ENCODE measurements around the gene UBAP1.
A peak's percentile ranks its signal among the peaks of the same experiment; 100 is the strongest.

Gene UBAP1

DNA sequence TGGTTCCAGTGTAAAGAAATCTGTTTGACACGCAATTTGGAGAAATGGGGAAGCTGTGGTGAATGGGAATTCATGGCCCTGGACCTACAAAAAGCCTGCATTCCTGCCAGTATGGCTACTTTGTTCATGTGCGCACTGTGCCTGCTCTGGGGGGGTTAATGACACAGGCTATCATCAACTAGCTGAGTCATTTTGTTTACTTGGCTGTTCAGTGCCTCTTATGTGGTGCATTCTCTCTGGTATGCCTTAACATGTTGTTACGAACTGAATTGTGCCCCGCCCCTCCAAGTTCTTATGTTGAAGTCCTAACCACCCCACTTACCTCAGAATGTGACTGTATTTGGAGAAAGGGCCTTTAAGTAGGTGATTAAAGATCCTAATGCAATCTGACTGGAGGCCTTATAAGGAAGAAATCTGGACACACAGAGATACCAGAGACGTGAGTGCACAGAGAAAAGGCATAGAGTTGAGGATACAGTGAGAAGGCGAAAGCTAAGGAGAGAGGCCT is 20.4 kb upstream of the UBAP1 start:
- no peaks in the 10 kb centered on the region for H3K36me3 ChIP-seq (ENCODE audit: insufficient read depth, low read length)
- H2AFZ ChIP-seq (ENCODE audit: low read depth, low read length), result no peak overlapping the region
- no peaks in the 10 kb centered on the region for H3K9me3 ChIP-seq (ENCODE audit: low read length)
- no peaks in the 10 kb centered on the region for H3K27me3 ChIP-seq (ENCODE audit: insufficient read depth, low read length)
- H3K4me1 ChIP-seq (ENCODE audit: insufficient read depth, low read length), result peaks cover 3% of the 10 kb centered on the region
- H3K4me3 ChIP-seq (ENCODE audit: low read length), result no peak overlapping the region

DNA sequence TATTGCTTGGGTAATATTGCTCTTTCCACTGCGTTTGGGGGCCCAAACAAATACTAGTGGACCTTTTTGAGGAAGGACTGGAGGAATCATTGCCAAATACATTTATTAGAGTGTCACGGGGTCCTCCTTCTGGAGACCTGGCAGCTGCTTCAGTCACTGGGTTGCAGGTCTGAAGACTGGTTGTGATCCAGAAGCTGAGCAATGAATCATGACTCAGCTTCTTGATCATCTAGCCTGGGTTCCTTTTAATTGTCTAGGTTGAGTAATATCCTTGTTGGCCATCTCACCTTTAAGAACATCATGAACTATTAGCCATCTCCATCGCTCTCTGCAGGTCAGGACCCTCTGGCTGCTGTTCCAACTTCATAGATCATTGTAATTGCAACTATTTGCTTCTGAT is 15.4 kb upstream of the UBAP1 start:
- H3K4me3 ChIP-seq (ENCODE audit: low read length), result no peak overlapping the region
- H3K9me3 ChIP-seq (ENCODE audit: low read length), result no peaks in the 10 kb centered on the region
- peaks cover under 1% of the 10 kb centered on the region for H3K4me1 ChIP-seq (ENCODE audit: insufficient read depth, low read length)
- no peaks in the 10 kb centered on the region for H3K27me3 ChIP-seq (ENCODE audit: insufficient read depth, low read length)
- no peaks in the 10 kb centered on the region for H3K36me3 ChIP-seq (ENCODE audit: insufficient read depth, low read length)
- no peak overlapping the region for H2AFZ ChIP-seq (ENCODE audit: low read depth, low read length)

DNA sequence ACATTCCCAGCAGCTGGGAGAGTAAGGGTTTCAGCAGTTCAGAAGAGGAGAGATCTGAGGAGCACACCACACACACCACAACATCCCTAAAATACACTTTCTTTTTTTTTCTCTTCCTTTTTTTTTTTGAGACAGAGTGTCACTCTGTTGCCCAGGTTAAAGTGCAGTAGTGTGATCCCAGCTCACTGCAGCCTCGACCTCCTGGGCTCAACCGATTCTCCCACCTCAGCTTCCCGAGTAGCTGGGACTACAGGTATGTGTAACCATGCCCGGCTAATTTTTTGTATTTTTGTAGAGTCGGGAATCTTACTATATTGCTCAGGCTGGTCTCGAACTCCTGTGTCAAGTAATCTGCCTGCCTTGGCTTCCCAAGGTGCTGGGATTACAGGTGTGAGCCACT is 9.7 kb upstream of the UBAP1 start:
- Histone ChIP-seq H3K4me1 (ENCODE audit: insufficient read depth, low read length) (no peaks in the 10 kb centered on the region), H3K4me3 (ENCODE audit: low read length) (no peak overlapping the region), H3K27me3 (ENCODE audit: insufficient read depth, low read length) (no peaks in the 10 kb centered on the region), H2AFZ (ENCODE audit: low read depth, low read length) (no peak overlapping the region), H3K9me3 (ENCODE audit: low read length) (no peaks in the 10 kb centered on the region), H3K36me3 (ENCODE audit: insufficient read depth, low read length) (no peaks in the 10 kb centered on the region)

DNA sequence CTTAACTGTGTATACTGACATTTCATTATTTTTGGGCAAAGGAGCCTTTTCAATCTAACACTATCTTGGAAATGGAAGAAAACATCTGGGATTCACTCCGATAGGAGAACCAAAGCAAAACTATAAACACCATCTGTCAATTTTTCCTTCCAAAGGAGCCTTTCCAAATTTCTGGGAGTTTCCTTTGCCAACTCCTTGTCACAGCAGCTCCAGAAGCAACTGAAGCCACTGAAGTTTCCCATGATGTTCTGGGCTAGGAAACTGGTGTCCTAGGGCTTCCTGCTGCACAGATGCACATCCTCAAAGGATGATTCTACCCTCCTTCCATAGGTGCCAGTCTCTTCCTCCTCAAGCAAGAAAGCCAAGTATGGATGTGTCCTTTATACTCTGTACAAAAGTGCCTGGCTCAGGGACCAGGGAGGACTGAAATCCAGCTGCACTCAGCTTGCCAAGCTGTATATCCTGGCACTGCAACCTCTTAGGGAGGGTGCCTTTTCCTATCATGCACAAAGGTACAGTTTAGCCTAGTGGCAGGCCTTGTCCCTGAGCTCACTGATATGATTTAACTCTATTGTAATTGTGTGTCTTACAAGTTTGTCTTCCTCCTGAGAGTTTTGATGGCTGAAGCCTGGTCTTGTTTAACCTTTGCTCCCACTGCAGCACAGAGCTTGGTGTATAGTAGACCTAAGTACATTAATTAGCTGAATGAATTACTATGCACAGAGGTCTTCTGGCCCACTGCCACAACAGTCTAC is 8.4 kb upstream of the UBAP1 start:
- H3K36me3 ChIP-seq (ENCODE audit: insufficient read depth, low read length), result no peaks in the 10 kb centered on the region
- no peak overlapping the region for H3K4me3 ChIP-seq (ENCODE audit: low read length)
- no peaks in the 10 kb centered on the region for H3K9me3 ChIP-seq (ENCODE audit: low read length)
- no peaks in the 10 kb centered on the region for H3K4me1 ChIP-seq (ENCODE audit: insufficient read depth, low read length)
- no peak overlapping the region for H2AFZ ChIP-seq (ENCODE audit: low read depth, low read length)
- H3K27me3 ChIP-seq (ENCODE audit: insufficient read depth, low read length), result no peaks in the 10 kb centered on the region

DNA sequence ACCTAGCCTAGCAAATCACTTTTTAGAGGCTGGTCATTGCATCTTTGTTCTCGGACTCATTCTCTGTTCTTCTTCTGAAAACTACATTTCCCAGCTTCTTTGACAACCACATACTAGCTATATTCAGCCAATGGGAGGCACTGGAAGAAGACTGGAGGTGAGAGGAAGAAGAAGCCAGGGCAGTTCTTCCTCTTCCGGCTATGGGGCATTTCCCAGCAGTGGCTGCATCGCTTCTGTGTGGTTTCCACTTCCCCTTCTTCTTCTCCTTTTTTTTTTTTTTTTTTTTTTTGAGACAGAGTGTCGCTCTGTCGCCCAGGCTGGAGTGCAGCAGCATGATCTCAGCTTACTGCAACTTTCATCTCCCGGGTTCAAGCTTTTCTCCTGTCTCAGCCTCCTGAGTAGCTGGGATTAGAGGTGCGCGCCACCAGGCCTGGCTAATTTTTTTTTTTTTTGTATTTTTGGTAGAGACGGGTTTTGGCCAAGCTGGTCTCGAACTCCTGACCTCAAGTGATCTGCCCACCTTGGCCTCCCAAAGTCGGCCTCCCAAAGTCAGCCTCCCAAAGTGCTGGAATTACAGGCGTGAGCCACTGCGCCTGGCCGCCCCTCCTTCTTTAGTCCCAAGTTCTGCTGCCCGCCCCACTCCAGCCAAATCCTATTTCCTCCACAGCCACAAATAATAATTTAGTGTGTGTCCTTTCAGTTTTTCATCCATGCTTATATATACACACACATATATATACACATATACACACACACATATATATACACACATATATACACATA is 6.9 kb upstream of the UBAP1 start:
- Histone ChIP-seq H3K4me3 (ENCODE audit: low read length) (no peak overlapping the region), H2AFZ (ENCODE audit: low read depth, low read length) (no peak overlapping the region), H3K9me3 (ENCODE audit: low read length) (no peaks in the 10 kb centered on the region), H3K27me3 (ENCODE audit: insufficient read depth, low read length) (no peaks in the 10 kb centered on the region), H3K36me3 (ENCODE audit: insufficient read depth, low read length) (no peaks in the 10 kb centered on the region), H3K4me1 (ENCODE audit: insufficient read depth, low read length) (no peaks in the 10 kb centered on the region)

DNA sequence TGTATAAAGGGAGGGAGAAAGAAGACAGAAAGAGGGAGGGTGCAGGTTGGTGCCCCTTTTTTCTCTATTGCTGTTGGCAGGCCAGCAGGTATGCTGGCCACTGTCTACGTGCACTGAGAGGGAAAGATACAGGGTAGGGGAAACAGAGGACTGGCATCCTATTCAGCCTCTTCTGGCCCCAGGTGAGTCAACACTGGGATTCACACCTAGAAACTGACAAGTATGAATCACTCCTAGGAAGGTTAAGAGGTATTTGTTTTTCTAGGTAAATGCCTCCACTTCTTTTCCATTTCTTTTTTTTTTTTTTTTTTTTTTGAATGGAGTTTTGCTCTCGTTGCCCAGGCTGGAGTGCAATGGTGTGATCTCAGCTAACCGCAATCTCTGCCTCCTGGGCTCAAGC is 2.8 kb upstream of the UBAP1 start:
- H3K4me3 ChIP-seq (ENCODE audit: low read length), result no peak overlapping the region
- H2AFZ ChIP-seq (ENCODE audit: low read depth, low read length), result no peak overlapping the region
- H3K9me3 ChIP-seq (ENCODE audit: low read length), result no peaks in the 10 kb centered on the region
- no peaks in the 10 kb centered on the region for H3K27me3 ChIP-seq (ENCODE audit: insufficient read depth, low read length)
- no peaks in the 10 kb centered on the region for H3K36me3 ChIP-seq (ENCODE audit: insufficient read depth, low read length)
- H3K4me1 ChIP-seq (ENCODE audit: insufficient read depth, low read length), result peaks cover 8% of the 10 kb centered on the region

DNA sequence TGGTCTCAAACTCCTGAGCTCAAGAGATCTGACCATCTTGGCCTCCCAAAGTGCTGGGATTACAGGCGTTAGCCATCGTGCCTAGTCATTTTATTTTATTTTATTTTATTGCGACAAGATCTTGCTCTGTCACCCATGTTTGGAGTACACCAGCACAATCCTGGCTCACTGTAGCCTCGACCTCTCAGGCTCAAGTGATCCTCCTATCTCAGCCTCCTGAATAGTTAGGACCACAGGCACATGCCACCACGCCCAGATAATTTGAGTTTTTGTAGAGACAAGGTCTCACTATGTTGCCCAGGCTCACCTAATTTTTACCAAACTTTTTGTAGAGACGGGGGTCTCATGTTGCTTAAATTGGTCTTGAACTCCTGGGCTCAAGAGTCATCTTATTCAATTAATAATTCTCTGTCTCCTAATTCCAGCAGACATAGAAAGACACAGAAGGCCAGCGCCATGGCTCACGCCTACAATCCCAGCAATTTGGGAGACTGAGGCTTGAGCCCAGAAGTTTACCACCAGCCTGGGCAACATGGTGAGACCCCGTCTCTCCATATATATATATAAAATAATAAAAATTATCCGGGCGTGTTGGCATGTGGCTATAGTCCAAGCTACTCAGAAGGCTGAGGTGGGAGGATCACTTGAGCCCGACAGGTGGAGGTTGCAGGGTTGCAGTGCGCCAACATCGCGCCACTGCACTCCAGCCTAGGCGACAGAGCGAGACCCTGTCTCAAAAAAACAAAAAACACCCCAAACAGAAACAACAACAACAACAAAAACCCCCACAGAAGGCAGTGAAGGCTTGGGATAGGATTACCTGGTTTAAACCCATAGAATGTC is 1.0 kb upstream of the UBAP1 start:
- H3K36me3 ChIP-seq (ENCODE audit: insufficient read depth, low read length), result no peaks in the 10 kb centered on the region
- H3K27me3 ChIP-seq (ENCODE audit: insufficient read depth, low read length), result no peaks in the 10 kb centered on the region
- peaks cover 8% of the 10 kb centered on the region for H3K4me1 ChIP-seq (ENCODE audit: insufficient read depth, low read length)

DNA sequence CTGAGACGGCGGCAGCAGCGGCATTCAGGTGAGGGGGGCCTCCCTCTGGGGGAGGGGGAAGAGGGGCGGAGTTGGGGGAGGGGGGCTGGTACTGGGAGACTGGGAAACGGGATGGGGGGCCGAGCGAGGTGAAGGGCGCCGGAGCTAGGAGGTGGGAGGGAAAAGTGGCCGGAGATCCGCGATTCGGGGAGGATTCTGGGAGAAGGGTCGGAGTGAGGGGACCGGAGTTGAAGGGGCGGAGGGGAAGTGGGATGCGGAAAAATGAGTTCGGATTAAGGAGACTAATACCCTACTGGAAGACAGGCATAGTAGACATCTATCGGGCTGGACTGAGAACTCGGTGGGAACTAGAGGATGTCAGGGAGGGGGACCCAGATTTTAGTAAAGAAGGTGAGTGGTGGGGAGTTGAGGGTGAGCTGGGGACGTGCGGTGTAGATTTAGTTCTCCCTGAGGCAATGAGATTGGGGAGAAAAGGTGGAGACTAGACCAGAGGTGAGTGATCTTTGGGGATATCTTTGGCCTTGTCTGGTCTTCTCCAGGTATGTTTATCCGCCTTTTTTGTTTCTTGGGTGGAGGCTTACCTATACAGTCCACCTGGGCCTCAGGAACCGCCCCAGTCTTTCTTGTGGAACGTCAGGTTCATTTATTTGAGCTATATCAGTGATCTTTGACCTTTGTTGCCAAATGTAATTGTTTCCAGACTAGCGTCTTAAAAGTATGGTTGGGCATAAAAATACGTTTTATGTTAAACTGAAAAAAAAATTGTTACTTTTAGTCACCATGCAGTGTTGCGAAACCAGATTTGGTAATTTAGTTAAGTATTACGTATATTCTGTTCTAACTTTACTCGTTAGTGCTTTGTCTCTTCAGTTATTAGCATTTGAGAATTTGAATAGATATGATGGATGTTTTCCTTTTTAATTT is 632 bp downstream of the UBAP1 start:
- Histone ChIP-seq H3K9me3 (ENCODE audit: low read length) (no peaks in the 10 kb centered on the region), H3K4me1 (ENCODE audit: insufficient read depth, low read length) (peaks cover 8% of the 10 kb centered on the region), H3K27me3 (ENCODE audit: insufficient read depth, low read length) (no peaks in the 10 kb centered on the region), H3K4me3 (ENCODE audit: low read length) (peak overlapping the region; percentile 98), H2AFZ (ENCODE audit: low read depth, low read length) (peak overlapping the region; percentile 72), H3K36me3 (ENCODE audit: insufficient read depth, low read length) (peaks cover 3% of the 10 kb centered on the region)

More for the DNA sequence above, 1.0 kb upstream of the UBAP1 start:
- H3K4me3 ChIP-seq (ENCODE audit: low read length), result peak overlapping the region; percentile 98
- peak overlapping the region; percentile 72 for H2AFZ ChIP-seq (ENCODE audit: low read depth, low read length)
- H3K9me3 ChIP-seq (ENCODE audit: low read length), result no peaks in the 10 kb centered on the region

DNA sequence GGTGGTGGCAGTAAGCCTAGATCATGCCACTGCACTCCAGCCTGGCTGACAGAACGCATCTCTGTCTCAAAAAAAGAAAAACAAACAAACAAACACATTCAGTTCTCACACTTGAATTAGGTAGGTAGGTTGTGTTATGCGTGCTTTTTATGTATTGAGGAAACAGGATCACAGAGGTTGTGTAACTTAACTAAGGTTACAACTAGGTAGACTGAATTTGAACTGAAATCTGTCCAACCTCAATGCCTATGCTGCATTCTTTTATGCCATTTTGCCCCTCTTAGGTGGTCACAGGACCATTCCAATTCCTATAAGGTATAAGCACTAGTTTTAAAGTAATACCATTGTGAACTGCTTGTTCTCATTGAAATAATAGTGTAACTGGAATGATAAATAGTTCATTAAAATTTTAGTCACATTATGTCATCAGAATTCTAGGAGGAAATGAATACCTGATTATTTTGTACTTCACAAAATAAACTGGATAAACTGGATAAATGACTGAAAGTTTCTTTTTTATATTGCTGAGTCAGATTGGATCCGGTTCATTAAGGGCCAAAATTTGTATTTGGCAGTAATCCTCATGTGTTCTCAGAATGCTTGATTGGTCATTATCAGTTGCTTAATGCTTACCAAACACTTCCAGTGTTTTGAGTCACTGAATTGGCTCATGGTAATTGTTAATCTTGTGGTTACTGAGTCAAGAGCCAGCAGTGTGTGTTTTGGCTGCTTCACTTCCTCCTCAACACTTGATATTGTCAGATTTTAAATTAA is 7.1 kb downstream of the UBAP1 start:
- Histone ChIP-seq H3K9me3 (ENCODE audit: low read length) (no peaks in the 10 kb centered on the region), H2AFZ (ENCODE audit: low read depth, low read length) (no peak overlapping the region), H3K4me1 (ENCODE audit: insufficient read depth, low read length) (peaks cover 5% of the 10 kb centered on the region), H3K27me3 (ENCODE audit: insufficient read depth, low read length) (no peaks in the 10 kb centered on the region), H3K36me3 (ENCODE audit: insufficient read depth, low read length) (peaks cover 5% of the 10 kb centered on the region), H3K4me3 (ENCODE audit: low read length) (no peak overlapping the region)

DNA sequence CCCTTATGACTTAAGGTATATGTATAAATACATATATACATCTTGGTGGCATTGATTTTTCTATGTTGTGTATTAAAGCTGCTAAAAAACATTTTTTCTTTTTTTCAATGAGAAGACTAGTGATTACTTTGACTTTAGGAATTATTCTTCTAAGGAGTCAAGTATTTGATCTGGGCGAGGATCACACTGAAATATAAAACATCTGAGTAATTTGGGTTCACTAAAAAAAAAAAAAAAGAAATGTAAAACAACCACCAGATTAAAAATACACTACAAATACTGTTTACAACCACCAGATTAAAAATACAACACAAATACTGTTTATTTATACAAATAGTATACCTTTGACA is 9.0 kb downstream of the UBAP1 start:
- peaks cover 5% of the 10 kb centered on the region for H3K36me3 ChIP-seq (ENCODE audit: insufficient read depth, low read length)
- peaks cover 8% of the 10 kb centered on the region for H3K4me1 ChIP-seq (ENCODE audit: insufficient read depth, low read length)
- H3K9me3 ChIP-seq (ENCODE audit: low read length), result no peaks in the 10 kb centered on the region
- no peak overlapping the region for H3K4me3 ChIP-seq (ENCODE audit: low read length)
- no peaks in the 10 kb centered on the region for H3K27me3 ChIP-seq (ENCODE audit: insufficient read depth, low read length)
- no peak overlapping the region for H2AFZ ChIP-seq (ENCODE audit: low read depth, low read length)

DNA sequence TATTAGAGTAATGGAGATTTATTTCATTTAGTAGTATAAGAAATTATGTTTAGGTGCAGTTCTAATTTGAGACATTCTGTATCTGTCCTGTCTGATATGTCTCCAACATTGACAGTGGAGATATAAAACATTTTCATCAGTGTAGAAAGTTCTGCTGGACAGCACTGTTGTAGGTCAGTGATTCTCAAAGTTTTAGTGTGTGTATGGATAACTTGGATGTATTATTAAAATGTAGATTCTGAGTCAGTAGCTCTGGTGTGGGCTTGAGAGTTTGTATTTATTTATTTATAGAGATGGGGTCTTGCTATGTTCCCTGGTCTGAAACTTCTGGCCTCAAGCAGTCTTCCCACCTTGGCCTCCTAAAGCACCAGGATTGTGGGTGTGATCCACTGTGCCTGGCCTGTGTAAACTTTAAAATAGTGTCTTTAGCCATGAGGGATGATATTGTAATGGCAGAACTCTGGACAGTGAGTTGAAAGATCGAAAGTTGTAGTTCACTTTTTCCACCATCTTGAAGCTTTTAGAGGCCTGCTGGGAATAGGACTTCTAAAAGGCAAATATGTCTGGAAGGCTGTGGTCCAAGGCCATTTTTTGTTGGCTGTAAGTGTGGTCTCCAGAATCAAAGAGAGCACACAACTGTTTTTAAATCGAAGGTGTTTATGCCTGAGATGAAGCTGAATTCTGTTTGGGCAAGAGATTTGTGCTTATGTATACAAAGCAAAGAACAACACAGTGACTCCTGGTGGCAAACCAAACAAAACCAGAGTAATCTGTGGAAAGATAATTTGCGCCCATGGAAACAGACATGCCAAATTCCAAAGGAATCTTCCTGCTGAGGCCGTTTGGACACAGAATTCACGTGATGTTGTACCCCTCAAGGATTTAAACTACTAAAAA is 12.4 kb downstream of the UBAP1 start:
- H3K4me1 ChIP-seq (ENCODE audit: insufficient read depth, low read length), result peaks cover 8% of the 10 kb centered on the region
- no peaks in the 10 kb centered on the region for H3K27me3 ChIP-seq (ENCODE audit: insufficient read depth, low read length)
- H2AFZ ChIP-seq (ENCODE audit: low read depth, low read length), result no peak overlapping the region
- no peaks in the 10 kb centered on the region for H3K9me3 ChIP-seq (ENCODE audit: low read length)
- peaks cover 2% of the 10 kb centered on the region for H3K36me3 ChIP-seq (ENCODE audit: insufficient read depth, low read length)
- no peak overlapping the region for H3K4me3 ChIP-seq (ENCODE audit: low read length)

All from neuron (in vitro differentiated cells).